ENCODE measurements around the gene VAV2.
"Not testable (repeated sequence)": the region's sequence is repeated elsewhere in the genome, so short reads cannot be mapped to it uniquely, and the experiment has no call there.

Gene VAV2

GRCh38 chr9:133914442-133915342, 77.4 kb downstream of the VAV2 start:
- no peak for DNase-seq

GRCh38 chr9:133913571-133914369, 78.4 kb downstream of the VAV2 start:
- DNase-seq: no peak

- DNase-seq: no peak
Observed at GRCh38 chr9:133910855-133911514, 81.1 kb downstream of the VAV2 start.

- no peak for DNase-seq
Observed at GRCh38 chr9:133906932-133907910, 84.9 kb downstream of the VAV2 start.

- no peak for DNase-seq
Observed at GRCh38 chr9:133906218-133906617, 85.9 kb downstream of the VAV2 start.

- peak in 1 of 2 donors; percentile 6 for DNase-seq
Observed at GRCh38 chr9:133905493-133905892, 86.6 kb downstream of the VAV2 start.

- DNase-seq: no peak
Observed at GRCh38 chr9:133904346-133905090, 87.6 kb downstream of the VAV2 start.

- DNase-seq: no peak
Observed at GRCh38 chr9:133901184-133901835, 90.8 kb downstream of the VAV2 start.

GRCh38 chr9:133897675-133898074, 94.4 kb downstream of the VAV2 start:
- no peak for DNase-seq

- not testable (repeated sequence) for DNase-seq
Observed at GRCh38 chr9:133896007-133896406, 96.1 kb downstream of the VAV2 start.

- no peak for DNase-seq
Observed at GRCh38 chr9:133895335-133895734, 96.8 kb downstream of the VAV2 start.

GRCh38 chr9:133894377-133895321, 97.5 kb downstream of the VAV2 start:
- no peak for DNase-seq

GRCh38 chr9:133893191-133893994, 98.7 kb downstream of the VAV2 start:
- DNase-seq: no peak

GRCh38 chr9:133892193-133892920, 99.8 kb downstream of the VAV2 start:
- DNase-seq: no peak

- DNase-seq: no peak
Observed at GRCh38 chr9:133891741-133892140, 100.4 kb downstream of the VAV2 start.

GRCh38 chr9:133890583-133890982, 101.5 kb downstream of the VAV2 start:
- DNase-seq: no peak

- no peak for DNase-seq
Observed at GRCh38 chr9:133889584-133890301, 102.4 kb downstream of the VAV2 start.

All from inflammatory macrophage (primary cell).